Measurements from ENCODE around the gene BCR.
"Not testable (repeated sequence)": the region's sequence is repeated elsewhere in the genome, so short reads cannot be mapped to it uniquely, and the experiment has no call there.

The BCR gene

DNA sequence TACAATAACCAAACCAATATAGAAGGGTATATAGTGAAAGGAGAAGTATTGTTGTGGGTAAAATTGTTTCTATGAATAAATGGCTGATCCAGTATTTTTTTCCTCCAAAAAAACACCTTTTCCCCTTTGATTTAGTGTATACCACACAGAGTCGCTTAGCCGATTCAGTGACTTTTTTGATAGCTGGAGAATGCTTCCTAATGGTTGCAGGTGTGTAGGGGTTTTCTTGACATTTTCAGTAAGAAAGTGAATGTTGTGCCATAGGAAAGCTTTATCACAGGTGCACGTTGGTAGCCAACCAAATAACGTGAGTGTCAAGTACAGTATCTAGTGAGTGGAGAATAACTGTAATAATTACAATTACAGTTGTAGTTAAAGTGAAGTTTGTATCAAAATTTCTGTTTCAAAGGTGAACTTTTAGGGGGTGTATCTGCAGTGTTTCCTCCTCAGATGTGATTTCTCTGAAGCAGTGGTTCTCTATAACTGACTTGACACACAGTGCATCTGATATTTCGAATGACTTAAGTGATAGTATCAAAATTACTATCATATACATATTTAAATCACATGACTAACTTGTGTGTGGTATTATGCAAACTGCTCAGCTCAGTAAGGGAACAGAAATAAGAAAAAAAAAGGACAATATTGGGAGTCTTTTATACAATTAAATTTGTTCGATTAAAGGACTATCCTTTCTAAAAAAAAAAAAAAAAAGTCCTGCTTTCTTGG, 143.8 kb downstream of the BCR start:
- H2AFZ ChIP-seq (ENCODE audit: insufficient read depth, low read length, poor library complexity); H3K4me2 ChIP-seq (ENCODE audit: low read length); H3K9me3 ChIP-seq (ENCODE audit: insufficient read depth, low read depth, low read length); H4K8ac ChIP-seq (ENCODE audit: low read depth, low read length); H2BK120ac ChIP-seq (ENCODE audit: insufficient read depth, low read length, poor library complexity); H2BK5ac ChIP-seq (ENCODE audit: low read depth, low read length, poor library complexity); H3K79me1 ChIP-seq (ENCODE audit: low read length); H3K14ac ChIP-seq (ENCODE audit: low read length); H3K4me3 ChIP-seq (ENCODE audit: low read depth, low read length); DNase-seq; H3K9ac ChIP-seq (ENCODE audit: low read length); H4K12ac ChIP-seq (ENCODE audit: low read depth, low read length); H4K91ac ChIP-seq (ENCODE audit: low read depth, low read length); H3K36me3 ChIP-seq (ENCODE audit: control insufficient read depth in 1 of 2, insufficient read depth in 2 of 2, low read length in 2 of 2); H3K23ac ChIP-seq (ENCODE audit: low read length); H2AK5ac ChIP-seq (ENCODE audit: low read length); H3K18ac ChIP-seq (ENCODE audit: low read length); H3K4me1 ChIP-seq (ENCODE audit: control insufficient read depth in 1 of 2, insufficient read depth in 2 of 2, low read length in 2 of 2); H3K27ac ChIP-seq (ENCODE audit: low read depth, low read length); H3K27me3 ChIP-seq (ENCODE audit: insufficient read depth, low read length); H3K79me2 ChIP-seq (ENCODE audit: control insufficient read depth, insufficient read depth, low read length, poor library complexity); H3K4ac ChIP-seq (ENCODE audit: low read depth, low read length); H2BK12ac ChIP-seq (ENCODE audit: low read length): not testable (repeated sequence)
- WGBS (ENCODE audit: extremely low coverage, insufficient coverage, insufficient read length): no CpG with 5 or more reads among the region's 6 CpGs

DNA sequence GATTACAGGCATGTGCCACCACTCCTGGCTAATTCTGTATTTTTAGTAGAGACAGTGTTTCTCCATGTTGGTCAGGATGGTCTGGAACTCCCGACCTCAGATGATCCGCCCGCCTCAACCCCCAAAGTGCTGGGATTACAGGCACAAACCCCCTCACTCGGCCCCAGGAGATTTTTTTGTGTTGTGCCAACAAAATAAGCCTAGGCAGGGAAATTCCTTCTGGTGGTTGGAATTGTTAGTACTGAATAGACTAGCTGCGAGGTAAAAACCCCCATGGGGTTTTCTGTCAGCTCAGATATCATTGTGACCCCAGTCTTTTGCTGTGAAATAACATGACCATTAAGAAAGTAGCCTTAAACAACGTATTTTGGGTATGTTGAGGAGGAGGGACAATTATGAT, 144.9 kb downstream of the BCR start:
- no peak overlapping the region for H2AFZ ChIP-seq (ENCODE audit: insufficient read depth, low read length, poor library complexity)
- WGBS (ENCODE audit: extremely low coverage, insufficient coverage, insufficient read length): no CpG with 5 or more reads among the region's 6 CpGs
- no peaks in the 10 kb centered on the region for H3K9me3 ChIP-seq (ENCODE audit: insufficient read depth, low read depth, low read length)
- no peak overlapping the region for H2BK5ac ChIP-seq (ENCODE audit: low read depth, low read length, poor library complexity)
- H3K9ac ChIP-seq (ENCODE audit: low read length): no peak overlapping the region
- no peak overlapping the region for H2BK120ac ChIP-seq (ENCODE audit: insufficient read depth, low read length, poor library complexity)
- no peak for DNase-seq
- H3K4me1 ChIP-seq (ENCODE audit: control insufficient read depth in 1 of 2, insufficient read depth in 2 of 2, low read length in 2 of 2): peaks cover 0 to 3% of the 10 kb centered on the region in 2 experiments
- H3K18ac ChIP-seq (ENCODE audit: low read length): no peak overlapping the region
- H2AK5ac ChIP-seq (ENCODE audit: low read length): no peak overlapping the region
- H3K23ac ChIP-seq (ENCODE audit: low read length): no peak overlapping the region
- no peaks in the 10 kb centered on the region for H3K36me3 ChIP-seq (ENCODE audit: control insufficient read depth in 1 of 2, insufficient read depth in 2 of 2, low read length in 2 of 2)
- no peak overlapping the region for H3K4ac ChIP-seq (ENCODE audit: low read depth, low read length)
- H3K14ac ChIP-seq (ENCODE audit: low read length): no peak overlapping the region
- no peaks in the 10 kb centered on the region for H3K79me2 ChIP-seq (ENCODE audit: control insufficient read depth, insufficient read depth, low read length, poor library complexity)
- no peaks in the 10 kb centered on the region for H3K27me3 ChIP-seq (ENCODE audit: insufficient read depth, low read length)
- no peak overlapping the region for H3K4me3 ChIP-seq (ENCODE audit: low read depth, low read length)
- H4K91ac ChIP-seq (ENCODE audit: low read depth, low read length): no peak overlapping the region
- H2BK12ac ChIP-seq (ENCODE audit: low read length): no peak overlapping the region
- no peak overlapping the region for H3K4me2 ChIP-seq (ENCODE audit: low read length)
- no peak overlapping the region for H4K12ac ChIP-seq (ENCODE audit: low read depth, low read length)
- H3K79me1 ChIP-seq (ENCODE audit: low read length): no peaks in the 10 kb centered on the region
- no peak overlapping the region for H4K8ac ChIP-seq (ENCODE audit: low read depth, low read length)
- no peak overlapping the region for H3K27ac ChIP-seq (ENCODE audit: low read depth, low read length)

GRCh38 chr22:23333822-23334221, 153.5 kb downstream of the BCR start:
- not testable (repeated sequence) for H2BK120ac ChIP-seq (ENCODE audit: insufficient read depth, low read length, poor library complexity); DNase-seq; H3K4ac ChIP-seq (ENCODE audit: low read depth, low read length); H2AK5ac ChIP-seq (ENCODE audit: low read length); H4K8ac ChIP-seq (ENCODE audit: low read depth, low read length); H3K79me2 ChIP-seq (ENCODE audit: control insufficient read depth, insufficient read depth, low read length, poor library complexity); H3K4me3 ChIP-seq (ENCODE audit: low read depth, low read length); H2BK5ac ChIP-seq (ENCODE audit: low read depth, low read length, poor library complexity); H3K18ac ChIP-seq (ENCODE audit: low read length); H4K12ac ChIP-seq (ENCODE audit: low read depth, low read length); H3K79me1 ChIP-seq (ENCODE audit: low read length); H4K91ac ChIP-seq (ENCODE audit: low read depth, low read length); H3K23ac ChIP-seq (ENCODE audit: low read length); H3K27me3 ChIP-seq (ENCODE audit: insufficient read depth, low read length); H2BK12ac ChIP-seq (ENCODE audit: low read length); H3K36me3 ChIP-seq (ENCODE audit: control insufficient read depth in 1 of 2, insufficient read depth in 2 of 2, low read length in 2 of 2); H3K14ac ChIP-seq (ENCODE audit: low read length); H3K9me3 ChIP-seq (ENCODE audit: insufficient read depth, low read depth, low read length); H3K4me1 ChIP-seq (ENCODE audit: control insufficient read depth in 1 of 2, insufficient read depth in 2 of 2, low read length in 2 of 2); H2AFZ ChIP-seq (ENCODE audit: insufficient read depth, low read length, poor library complexity); H3K9ac ChIP-seq (ENCODE audit: low read length); H3K4me2 ChIP-seq (ENCODE audit: low read length); H3K27ac ChIP-seq (ENCODE audit: low read depth, low read length)

DNA sequence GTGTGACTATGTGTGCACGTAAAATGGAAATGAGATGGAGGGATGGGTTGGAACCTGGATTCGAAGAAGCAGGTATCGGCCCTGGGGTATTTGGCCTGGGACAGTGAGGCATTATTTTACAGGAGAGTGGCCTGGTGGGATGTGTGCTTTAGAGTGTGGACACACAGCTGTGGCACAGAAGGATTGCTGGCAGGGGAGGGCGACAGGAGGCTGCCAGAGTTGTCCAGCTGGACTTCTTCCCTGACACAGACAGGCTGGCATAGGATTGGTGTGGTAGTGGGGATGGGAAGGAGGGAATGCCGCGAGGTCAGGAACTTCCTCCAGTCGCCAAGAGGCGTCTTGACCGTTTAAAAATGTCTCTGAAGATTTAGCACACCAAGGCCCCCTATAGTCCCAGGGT, 157.4 kb downstream of the BCR start:
- no CpG with 5 or more reads among the region's 9 CpGs for WGBS (ENCODE audit: extremely low coverage, insufficient coverage, insufficient read length)

More for the DNA sequence above, 157.4 kb downstream of the BCR start:
- not testable (repeated sequence) for H3K9me3 ChIP-seq (ENCODE audit: insufficient read depth, low read depth, low read length); H4K8ac ChIP-seq (ENCODE audit: low read depth, low read length); H3K4me2 ChIP-seq (ENCODE audit: low read length); H3K4me3 ChIP-seq (ENCODE audit: low read depth, low read length); DNase-seq; H2AK5ac ChIP-seq (ENCODE audit: low read length); H3K4ac ChIP-seq (ENCODE audit: low read depth, low read length); H2BK12ac ChIP-seq (ENCODE audit: low read length); H3K79me1 ChIP-seq (ENCODE audit: low read length); H3K18ac ChIP-seq (ENCODE audit: low read length); H3K36me3 ChIP-seq (ENCODE audit: control insufficient read depth in 1 of 2, insufficient read depth in 2 of 2, low read length in 2 of 2); H3K23ac ChIP-seq (ENCODE audit: low read length); H4K91ac ChIP-seq (ENCODE audit: low read depth, low read length); H3K27me3 ChIP-seq (ENCODE audit: insufficient read depth, low read length); H2BK5ac ChIP-seq (ENCODE audit: low read depth, low read length, poor library complexity); H3K14ac ChIP-seq (ENCODE audit: low read length); H3K4me1 ChIP-seq (ENCODE audit: control insufficient read depth in 1 of 2, insufficient read depth in 2 of 2, low read length in 2 of 2); H3K79me2 ChIP-seq (ENCODE audit: control insufficient read depth, insufficient read depth, low read length, poor library complexity); H2AFZ ChIP-seq (ENCODE audit: insufficient read depth, low read length, poor library complexity); H3K27ac ChIP-seq (ENCODE audit: low read depth, low read length); H2BK120ac ChIP-seq (ENCODE audit: insufficient read depth, low read length, poor library complexity); H3K9ac ChIP-seq (ENCODE audit: low read length); H4K12ac ChIP-seq (ENCODE audit: low read depth, low read length)

Data from trophoblast cell (in vitro differentiated cells and primary cell).